ENCODE data around the gene RUFY1.
"Not testable (repeated sequence)": the region's sequence is repeated elsewhere in the genome, so short reads cannot be mapped to it uniquely, and the experiment has no call there.

Gene RUFY1, protein sequence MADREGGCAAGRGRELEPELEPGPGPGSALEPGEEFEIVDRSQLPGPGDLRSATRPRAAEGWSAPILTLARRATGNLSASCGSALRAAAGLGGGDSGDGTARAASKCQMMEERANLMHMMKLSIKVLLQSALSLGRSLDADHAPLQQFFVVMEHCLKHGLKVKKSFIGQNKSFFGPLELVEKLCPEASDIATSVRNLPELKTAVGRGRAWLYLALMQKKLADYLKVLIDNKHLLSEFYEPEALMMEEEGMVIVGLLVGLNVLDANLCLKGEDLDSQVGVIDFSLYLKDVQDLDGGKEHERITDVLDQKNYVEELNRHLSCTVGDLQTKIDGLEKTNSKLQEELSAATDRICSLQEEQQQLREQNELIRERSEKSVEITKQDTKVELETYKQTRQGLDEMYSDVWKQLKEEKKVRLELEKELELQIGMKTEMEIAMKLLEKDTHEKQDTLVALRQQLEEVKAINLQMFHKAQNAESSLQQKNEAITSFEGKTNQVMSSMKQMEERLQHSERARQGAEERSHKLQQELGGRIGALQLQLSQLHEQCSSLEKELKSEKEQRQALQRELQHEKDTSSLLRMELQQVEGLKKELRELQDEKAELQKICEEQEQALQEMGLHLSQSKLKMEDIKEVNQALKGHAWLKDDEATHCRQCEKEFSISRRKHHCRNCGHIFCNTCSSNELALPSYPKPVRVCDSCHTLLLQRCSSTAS

DNA sequence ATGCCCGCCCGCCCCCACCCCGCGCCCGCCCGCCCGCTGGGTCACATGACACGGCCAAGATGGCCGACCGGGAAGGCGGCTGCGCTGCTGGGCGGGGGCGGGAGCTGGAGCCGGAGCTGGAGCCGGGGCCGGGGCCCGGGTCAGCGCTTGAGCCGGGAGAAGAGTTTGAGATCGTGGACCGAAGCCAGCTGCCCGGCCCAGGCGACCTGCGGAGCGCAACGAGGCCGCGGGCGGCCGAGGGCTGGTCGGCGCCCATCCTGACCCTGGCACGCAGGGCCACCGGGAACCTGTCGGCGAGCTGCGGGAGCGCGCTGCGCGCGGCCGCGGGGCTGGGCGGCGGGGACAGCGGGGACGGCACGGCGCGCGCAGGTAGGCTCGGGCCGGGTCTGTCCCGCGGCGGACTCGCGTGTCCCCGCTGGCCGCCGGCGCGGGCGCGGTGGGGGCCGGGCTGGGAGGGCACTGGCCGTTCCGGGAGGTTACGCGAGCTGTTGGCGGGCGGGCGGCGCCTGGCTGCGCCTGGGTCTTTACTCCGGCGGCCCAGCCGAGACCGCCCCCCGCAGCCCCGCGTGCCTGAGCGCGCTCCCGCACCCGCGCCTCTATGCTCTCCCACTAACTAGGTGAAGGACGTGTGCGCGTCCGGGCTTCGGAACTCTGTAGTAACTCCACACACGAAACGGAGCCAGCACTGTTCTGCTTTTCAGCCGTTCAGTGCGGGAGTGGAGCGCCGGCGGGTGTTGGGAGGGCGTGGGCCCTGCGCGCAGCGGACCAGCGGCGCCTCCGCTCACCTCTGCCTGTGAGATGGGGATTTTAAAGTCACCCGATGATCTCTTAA, at the start of gene RUFY1:
TSS of gene RUFY1 (plus strand) at position 44 of the 832 bp plus-strand sequence. CDS start at position 60, 16 bp downstream.
- DNase-seq: no peak

DNA sequence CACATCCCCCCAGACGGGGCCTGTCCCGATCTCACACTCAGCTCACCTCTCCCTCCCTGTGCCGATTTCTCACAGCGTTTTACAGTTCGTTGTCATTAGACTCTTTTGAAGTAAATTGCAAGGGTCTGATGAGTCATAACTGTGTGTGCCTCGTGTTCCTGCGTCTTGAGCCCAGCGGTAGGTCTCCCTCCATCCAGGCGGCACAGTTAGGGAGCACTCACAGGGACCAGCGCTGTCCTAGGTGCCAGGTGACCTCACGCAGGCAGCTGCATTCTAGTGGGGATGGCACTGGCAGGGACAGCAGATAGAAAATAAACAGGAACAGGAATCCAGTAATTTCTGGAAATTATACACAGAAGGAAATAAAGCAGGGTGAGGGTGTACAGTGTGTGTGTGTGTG, 48.4 kb upstream of the RUFY1 start:
- not testable (repeated sequence) for DNase-seq

DNA sequence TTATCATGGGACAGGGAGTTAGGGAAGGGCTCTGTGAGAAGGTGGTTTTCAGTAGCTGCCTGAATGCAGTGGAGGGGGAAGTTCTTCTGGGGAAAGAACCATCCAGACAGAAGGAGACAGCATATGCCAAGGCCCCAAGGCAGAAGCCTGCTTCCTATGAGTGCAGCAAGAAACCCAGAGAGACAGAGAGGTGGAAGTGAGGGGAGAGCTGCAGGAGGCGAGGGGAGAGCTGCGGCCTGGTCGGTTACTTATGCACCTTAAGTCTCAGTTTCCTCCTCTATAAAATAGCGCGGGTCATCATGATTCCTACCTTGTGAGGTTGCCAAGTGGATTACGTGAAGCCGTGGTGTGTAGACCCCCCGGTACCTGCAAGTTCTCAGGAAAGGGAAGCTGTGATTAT, 47.9 kb upstream of the RUFY1 start:
- not testable (repeated sequence) for DNase-seq

DNA sequence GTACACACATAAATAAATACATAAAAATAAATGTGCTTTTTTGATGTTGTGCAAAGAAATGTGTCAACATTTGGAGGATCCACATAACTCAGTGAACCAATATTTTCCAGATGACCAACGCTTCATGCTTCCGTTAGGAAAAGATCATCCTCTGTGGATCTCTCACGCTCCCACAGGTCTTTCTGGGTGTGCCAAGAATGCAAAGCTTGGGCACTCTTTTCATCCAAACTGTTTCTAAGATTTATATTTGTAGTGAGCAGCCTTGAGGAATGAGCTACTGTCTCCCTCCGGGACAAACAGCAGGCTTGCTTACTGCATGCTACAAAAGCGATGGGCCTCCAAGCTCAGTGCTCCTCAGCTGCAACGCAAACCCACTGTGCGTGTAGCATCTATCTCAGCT, 46.2 kb upstream of the RUFY1 start:
- no peak for DNase-seq

DNA sequence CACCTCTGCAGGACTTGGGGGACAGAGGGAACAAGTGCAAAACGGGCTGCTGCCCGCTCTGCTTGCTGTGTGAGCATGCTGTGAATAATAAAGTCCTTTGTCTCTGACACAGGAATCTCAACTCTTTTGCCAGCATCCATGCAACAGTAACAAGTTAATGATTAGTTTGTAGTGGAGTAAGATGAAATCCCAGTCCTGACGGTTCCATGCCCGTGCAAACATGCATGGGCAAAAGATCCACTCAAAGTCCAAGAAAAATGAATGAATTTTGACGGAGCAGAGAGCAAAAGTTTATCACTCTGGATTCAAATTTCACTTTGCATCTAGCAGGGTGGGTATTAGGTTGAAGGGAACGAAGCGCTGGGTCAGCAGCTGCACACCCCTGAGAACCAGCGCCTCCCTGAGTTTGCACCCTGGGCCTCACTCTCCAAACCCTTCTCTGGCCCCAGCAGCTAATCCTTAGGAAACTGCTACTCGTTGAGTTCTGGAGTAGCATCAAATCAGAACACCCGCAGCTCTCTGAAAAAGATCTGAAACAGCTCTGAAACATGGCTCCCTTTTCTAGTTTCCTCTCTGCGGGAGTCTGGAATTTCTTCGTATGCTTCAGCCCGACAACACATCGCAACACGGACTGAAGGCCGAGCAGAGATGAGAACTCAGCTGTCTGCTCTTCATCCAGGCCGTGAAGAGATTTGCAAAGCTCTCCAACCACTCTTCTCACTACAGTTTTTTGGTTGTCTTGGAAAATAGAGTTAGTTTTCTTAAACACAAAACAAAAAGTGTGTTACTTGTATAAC, 45.6 kb upstream of the RUFY1 start:
- DNase-seq: no peak

DNA sequence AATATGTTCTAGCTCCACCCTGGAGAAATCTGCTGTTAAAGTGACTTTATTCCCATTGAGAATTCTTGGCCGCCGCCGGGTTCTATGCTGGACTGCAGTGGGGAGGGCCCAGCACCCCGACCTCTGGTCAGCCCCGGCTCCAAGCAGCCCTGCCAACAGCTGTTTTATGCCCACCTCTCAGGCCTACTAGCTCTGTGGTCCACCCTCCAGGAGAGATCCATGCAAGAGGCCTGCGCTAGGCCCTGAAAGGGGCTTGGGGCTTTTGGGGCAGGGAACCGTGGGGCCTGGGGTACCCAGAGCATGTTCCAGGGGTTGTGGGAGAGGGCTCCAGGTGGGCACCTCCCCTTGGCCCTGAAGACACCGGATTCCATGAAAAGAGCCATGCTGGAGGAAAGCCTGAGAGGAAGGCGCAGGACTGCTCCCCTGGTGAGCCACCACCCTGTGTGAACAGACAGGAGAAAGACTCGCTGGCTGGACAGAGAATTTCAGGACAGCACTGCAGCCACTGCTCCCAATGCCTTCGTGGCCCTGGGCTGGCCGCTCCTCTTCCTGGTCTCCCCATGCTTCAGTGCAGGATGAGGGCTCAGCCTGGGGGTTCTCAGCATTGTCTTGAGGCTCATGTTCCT, 44.6 kb upstream of the RUFY1 start:
- DNase-seq: no peak

DNA sequence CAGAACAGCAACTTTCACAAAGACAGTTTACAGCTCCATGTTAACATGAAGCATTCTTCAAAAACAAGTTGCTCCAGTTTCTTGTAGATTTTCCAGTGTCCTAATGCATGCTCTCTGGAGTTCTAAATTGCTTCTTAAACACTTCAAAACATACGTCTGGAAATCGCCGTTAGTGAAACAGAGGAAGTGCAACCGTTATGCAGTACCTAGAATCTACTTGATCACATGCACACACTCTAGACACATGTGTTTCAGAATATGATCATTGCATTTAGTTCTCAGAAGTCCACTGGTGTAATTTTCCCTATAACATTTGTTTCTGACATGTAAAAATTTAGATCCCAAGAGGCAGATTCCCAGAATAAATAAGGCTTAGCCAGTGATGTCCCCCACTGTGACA, 41.1 kb upstream of the RUFY1 start:
- DNase-seq: no peak

DNA sequence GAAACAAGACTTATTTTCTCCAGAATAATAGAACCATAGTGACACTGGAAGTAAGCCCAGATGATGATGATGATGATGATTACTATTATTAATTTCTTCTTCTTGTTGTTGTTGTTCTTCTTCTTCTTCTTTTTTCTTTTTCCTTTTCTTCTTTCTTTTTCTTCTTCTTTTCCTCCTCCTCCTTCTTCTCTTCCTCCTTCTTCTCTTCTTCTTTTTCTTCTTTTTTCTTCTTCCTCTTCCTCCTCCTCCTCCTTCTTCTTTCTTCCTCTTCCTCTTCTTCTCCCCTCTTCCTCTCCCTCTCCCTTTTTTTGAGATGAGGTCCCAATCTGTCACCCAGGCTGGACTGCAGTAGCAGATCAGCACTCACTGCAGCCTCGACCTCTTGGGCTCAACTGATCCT, 40.5 kb upstream of the RUFY1 start:
- no peak for DNase-seq

DNA sequence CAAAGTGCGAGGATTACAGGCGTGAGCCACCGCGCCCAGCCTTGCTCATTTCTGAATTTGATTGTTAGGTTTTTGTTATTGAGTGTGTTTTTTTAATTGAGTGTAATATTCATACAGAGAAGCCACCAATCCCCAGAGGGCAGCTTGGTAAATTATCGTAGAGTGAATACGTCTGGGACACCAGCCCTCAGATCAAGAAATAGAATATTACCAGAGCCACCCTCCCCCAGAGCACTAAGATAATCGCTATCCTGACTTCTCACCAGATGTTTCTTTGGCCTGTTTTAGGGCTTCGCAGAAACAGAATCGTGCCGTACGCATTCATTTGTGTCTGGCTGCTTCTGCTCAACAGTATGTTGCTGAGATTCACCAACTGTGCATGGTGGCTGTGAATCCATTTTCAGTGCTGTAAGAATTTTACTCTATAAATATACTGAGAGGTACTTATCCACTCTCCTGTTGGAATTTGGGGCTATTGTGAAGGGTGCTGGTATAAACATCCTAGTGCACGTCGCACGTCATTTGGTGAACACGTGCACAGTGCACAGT, 37.8 kb upstream of the RUFY1 start:
- no peak for DNase-seq

DNA sequence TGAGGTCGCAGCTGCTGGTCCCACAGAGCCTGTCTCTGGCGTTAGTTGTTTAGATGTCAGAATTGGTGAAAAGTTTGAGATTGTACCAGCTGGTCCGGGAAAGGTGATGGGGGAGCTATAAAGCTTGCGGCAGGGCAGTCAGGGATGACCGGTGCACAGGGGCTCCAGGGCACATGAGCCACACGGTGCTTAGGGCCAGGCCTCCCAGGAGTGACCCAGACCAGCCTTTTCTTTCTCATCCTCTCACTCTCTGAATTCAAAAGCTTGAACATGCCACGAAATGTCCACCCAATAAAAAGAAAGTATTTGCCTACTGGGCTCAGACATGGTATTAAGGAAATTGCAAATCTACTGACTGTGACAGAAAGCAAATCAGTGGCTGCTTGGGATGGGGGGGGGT, 34.9 kb upstream of the RUFY1 start:
- DNase-seq: not testable (repeated sequence)

DNA sequence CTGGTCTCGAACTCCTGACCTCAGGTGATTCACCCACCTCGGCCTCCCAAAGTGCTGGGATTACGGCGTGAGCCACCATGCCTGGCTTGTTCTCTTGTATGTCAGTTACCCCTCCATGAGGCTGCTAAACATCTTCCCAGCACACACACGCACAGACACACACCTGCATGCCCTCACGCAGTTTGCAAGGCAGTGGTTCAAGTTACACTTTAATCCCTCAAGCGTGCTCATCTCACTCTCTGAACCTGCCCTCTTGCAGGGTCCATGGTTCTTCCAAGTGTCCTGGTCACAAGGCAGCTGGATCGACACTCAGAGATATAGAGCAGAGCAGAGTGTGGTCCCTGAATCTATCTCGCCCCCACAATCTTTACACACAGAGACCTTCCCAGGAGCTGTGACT, 34.1 kb upstream of the RUFY1 start:
- no peak for DNase-seq

DNA sequence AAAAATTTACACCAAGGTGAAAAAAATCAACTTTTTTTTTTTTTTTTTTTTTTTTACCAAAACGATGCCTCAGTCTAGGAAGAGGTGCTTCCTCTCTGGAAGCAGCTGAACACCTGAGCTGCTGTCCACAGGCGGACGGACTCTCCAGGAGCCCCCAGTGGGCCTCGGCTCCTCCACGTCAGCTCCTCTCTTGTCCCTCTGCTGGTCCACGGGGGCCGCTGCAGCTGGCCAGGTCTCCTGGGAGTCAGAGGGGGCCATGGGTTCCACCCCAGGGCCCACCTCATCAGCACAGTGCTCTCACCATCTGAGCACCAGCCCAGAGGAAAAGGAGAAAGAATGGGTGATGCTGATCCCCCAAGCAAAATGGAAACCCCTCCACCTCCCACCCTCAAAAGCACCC, 32.6 kb upstream of the RUFY1 start:
- not testable (repeated sequence) for DNase-seq

DNA sequence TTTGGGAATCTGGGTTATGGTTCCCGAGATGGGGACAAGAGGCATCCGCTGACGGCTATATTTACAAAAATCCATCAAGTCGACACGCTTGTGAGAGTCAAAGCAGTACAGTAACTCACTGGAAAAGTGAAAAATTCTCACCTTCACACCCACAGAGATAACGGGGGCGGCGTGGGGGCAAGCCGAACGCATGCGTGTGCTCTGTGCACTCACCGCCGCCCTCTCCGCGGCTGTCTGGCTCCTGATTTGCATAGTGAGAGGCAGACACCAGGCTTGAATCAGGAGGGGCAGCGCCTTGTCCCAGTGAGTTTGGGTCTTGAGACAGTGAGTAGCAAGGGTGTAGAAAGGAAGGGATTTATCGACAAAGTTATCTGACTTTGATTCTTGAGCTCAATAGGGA, 32.0 kb upstream of the RUFY1 start:
- DNase-seq: not testable (repeated sequence)

DNA sequence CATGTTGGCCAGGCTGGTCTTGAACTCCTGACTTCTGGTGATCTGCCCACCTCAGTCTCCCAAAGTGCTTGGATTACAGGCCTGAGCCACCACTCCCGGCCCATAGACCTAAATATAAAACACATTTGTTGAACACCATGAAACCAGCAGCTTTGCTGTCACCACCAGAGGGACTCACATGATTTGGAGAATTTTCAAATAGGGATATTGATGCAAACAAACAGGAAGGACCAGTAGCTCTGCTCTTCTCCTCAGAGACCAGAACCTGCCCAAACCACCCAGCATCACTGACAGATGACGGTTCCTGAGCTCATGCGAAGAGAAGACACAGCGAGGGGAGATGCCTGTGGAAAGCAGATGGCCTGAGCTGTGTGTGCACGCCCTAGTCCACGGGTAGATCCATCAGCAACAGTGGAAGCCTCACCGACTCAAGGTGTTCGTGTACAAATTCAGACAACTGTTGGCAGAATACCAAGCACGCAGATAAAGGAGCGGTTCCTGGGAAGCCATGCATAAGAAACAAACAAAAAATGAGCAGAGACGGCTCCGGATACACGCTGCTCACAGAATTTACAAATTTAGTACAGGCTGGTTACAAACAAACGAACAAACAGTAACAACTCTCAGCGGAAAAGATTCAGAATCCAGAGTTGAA, 30.8 kb upstream of the RUFY1 start:
- DNase-seq: not testable (repeated sequence)

DNA sequence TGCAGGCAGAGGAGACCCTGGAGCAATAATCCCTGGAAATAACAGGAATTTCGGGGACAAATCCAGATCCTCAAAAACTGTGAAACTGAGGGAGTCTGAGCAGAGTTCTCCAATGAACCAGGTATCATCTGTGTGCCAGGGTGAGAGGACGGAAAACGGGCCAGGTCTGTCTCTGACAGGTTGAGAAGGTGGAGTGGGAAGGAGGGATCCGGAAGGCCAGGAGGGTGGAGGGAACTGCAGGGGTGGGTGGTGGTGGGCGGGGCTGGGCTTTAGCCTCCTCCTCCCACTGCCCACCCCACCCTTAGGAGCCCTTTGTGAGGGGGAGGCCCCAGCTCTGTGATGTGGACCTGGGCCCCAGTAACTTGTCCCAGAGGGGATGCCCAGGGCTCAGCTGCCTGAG, 28.2 kb upstream of the RUFY1 start:
- not testable (repeated sequence) for DNase-seq

DNA sequence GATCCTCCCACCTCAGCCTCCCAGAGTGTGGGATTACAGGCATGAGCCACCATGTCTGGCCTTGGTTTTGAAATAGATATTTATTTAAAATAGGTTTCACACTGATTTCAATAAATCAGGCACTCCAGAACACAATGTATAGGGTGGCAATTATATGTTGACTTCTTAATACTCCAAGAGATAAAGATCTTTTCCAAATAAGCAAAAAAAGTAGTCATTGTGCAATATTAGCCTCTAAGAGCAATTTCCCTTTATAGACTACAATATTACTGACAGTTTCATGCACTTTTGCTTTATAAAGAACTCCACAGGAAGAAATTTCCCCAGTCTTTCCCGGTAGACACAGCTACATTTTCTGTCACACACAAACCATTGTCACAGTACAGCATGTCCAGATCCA, 23.4 kb upstream of the RUFY1 start:
- no peak for DNase-seq

DNA sequence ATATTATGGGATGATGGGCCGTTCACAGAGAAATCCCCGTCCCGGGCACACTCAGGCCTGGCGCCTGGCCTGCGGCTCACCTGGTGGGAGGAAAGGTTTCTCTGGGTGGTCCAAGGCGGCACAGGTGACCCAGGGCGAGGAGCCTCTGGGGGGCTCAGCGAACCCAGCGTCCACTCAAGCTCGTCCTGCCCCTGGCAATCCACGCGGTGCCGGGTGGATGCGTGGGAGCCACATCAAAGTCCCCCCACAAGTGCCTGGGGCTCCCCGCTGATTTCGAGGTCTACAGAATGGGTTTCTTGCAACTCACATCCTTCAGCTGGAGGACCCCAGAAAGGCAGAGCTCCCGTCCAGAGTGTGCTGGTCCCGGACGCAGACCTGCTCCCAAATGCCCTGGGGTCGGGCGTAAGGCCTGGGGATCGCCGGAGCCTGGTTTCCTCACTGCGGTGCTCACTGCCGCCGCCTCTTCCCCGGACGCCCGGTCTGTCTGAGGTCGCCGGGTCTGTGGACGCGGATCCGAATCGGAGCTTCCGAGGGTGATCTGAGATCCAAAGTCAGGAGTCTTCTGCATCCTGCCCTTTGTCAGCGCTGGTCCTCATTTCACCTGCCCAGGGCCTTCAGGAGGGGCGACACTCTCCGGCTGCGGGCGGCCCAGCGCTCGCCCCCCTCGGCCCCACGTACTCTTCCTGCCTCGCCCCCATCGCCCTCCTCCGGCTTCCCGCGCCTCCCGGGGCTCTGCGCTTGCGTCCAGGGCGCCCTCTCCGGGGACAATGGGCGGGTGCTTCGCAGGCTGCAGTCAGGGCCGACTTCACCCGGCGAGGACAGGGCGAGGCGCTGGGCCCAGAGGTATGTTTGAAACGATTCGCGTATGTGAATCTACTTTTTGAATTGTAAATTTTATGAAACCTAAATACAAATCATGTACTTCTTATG, 20.0 kb upstream of the RUFY1 start:
- no peak for DNase-seq

DNA sequence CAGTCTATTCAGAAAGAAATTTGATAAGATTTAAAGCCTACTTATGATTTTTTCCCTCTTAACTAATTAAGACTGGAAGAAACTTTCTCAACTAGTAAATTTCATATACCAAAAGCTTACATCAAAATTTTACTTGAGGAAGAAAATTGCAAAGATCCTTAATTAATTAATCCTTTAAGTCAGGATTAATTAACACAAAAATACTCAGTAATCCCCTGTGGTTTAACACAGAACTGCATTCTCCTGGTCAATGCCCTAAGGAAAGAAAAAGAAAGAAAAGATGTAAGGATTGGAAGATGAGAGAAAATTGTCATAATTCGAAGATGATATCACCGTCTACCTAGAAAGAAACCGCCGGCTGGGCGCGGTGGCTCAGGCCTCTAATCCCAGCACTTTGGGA, 17.3 kb upstream of the RUFY1 start:
- DNase-seq: no peak

DNA sequence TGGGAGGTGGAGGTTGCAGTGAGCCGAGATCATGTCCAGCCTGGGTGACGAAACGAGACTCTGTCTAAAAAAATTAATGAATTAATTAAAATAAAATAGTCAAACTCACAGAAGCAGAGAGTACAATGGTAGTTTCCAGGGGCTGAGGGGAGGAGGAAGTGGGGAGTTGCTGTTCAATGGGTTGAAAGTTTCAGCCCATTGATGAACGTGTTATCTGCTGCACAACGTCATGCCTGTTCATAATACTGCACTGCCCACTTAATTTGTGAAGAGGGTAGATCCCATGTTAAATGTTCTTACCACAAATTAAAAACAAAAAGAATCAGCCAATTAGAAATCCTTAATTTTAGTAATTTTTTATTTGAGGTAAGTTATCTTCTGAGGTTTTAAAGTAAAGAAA, 16.4 kb upstream of the RUFY1 start:
- no peak for DNase-seq

DNA sequence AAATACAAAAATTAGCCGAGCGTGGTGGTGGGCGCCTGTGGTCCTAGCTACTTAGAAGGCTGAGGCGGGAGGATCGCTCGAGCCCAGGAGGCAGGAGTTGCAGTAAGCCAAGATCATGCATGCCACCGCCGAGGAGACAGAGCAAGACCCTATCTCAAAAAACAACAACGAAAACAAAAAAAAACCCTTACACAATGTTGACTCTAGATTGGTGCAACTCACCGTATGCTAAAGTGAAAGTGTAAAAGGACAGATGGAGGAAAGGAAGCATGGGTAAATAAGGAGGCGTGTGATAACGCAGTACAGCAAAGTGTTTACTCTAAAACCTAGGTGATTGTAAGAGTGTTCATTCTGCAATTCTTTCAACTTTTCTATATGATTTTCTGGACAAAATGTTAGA, 15.9 kb upstream of the RUFY1 start:
- DNase-seq: no peak

Measured in NCI-H524 treated with DMSO at 0.1 percent for 48 hours (cell line).